SU-DHL-6 (cell line): ENCODE data around the gene EPHB4.

Experiments
- H2AFZ ChIP-seq: fragments of 200-600 bp; sonication (generic); 2 replicates; pipeline ENCODE4 v1.6.1; 2014; ENCODE audit warnings: low read depth, mild to moderate bottlenecking, moderate library complexity, mixed read lengths, antibody characterized with exemption, low read length; ENCODE audit not compliant: severe bottlenecking
- H3F3A ChIP-seq: fragments of 200-600 bp; shearing (Covaris generic); 2 replicates; pipeline ENCODE4 v1.6.0; 2016; ENCODE audit warnings: antibody characterized with exemption, mild to moderate bottlenecking; ENCODE audit not compliant: insufficient read depth
- H3K27ac ChIP-seq: fragments of 200-600 bp; sonication (generic); 2 replicates; pipeline ENCODE4 v1.5.1; 2016; ENCODE audit warnings: low read depth, mild to moderate bottlenecking, low read length, moderate library complexity, mixed read lengths
- H3K27me3 ChIP-seq: fragments of 200-600 bp; sonication (generic), shearing (Covaris generic); 2 replicates; pipeline ENCODE4 v1.6.0; 2014; ENCODE audit warnings: mild to moderate bottlenecking, low read length
- H3K36me3 ChIP-seq: fragments of 200-600 bp; sonication (generic); 2 replicates; pipeline ENCODE4 v1.6.1; 2014; ENCODE audit warnings: mild to moderate bottlenecking, low read length, mixed read lengths
- H3K4me2 ChIP-seq: fragments of 300-600, 200-600 bp; shearing (Covaris generic), sonication (generic); 2 replicates; pipeline ENCODE4 v1.6.0; 2014; ENCODE audit warnings: low read length, low read depth, mild to moderate bottlenecking; ENCODE audit not compliant: poor library complexity, severe bottlenecking
- H3K4me3 ChIP-seq: fragments of 200-600 bp; sonication (generic); 2 replicates; pipeline ENCODE4 v1.5.1; 2014; ENCODE audit warnings: antibody characterized with exemption, low read length, mild to moderate bottlenecking, mixed read lengths; ENCODE audit not compliant: insufficient read depth, poor library complexity, severe bottlenecking
- H3K79me2 ChIP-seq: fragments of 200-600 bp; sonication (generic); 2 replicates; pipeline ENCODE4 v1.6.1; 2014; ENCODE audit warnings: mild to moderate bottlenecking, low read length, moderate library complexity; ENCODE audit not compliant: insufficient read depth
- H3K9ac ChIP-seq: fragments of 200-600 bp; sonication (generic); 2 replicates; pipeline ENCODE4 v1.7.0; 2014; ENCODE audit warnings: mild to moderate bottlenecking, low read length
- H3K9me2 ChIP-seq: fragments of 200-600 bp; sonication (generic); replicated peaks from 2 replicates; pipeline ENCODE4 v1.6.1; 2014; ENCODE audit warnings: low read length; ENCODE audit not compliant: insufficient read depth
- H3K9me3 ChIP-seq: fragments of 200-600 bp; sonication (generic); 2 replicates; pipeline ENCODE4 v1.6.1; 2014; ENCODE audit warnings: low read length, mixed read lengths; ENCODE audit not compliant: insufficient read depth
- H4K20me1 ChIP-seq: fragments of 200-600 bp; sonication (generic); 2 replicates; pipeline ENCODE4 v1.6.1; 2014; ENCODE audit warnings: low read depth, mild to moderate bottlenecking, antibody characterized with exemption, low read length, moderate library complexity, mixed read lengths
- CTCF ChIP-seq: fragments of 200-600 bp; sonication (generic); IDR thresholded peaks from one replicate; pipeline ENCODE4 v1.5.1; 2017; ENCODE audit warnings: antibody characterized with exemption, mild to moderate bottlenecking, low read length, moderate library complexity; ENCODE audit not compliant: insufficient read depth, poor library complexity, severe bottlenecking
- EZH2phosphoT487 ChIP-seq: fragments of 200-600 bp; sonication (generic), shearing (Covaris generic); conservative IDR thresholded peaks from 2 replicates; pipeline ENCODE4 v1.6.1; 2018; ENCODE audit warnings: mild to moderate bottlenecking, antibody characterized with exemption, low read length, moderate library complexity, mixed read lengths

The EPHB4 gene

GRCh38 chr7:100768784-100769183 is 58.5 kb downstream of the EPHB4 start:
- no peaks in the 10 kb centered on the region for H3F3A ChIP-seq
- H2AFZ ChIP-seq = no peak overlapping the region
- H3K27ac ChIP-seq = no peak overlapping the region
- no peaks in the 10 kb centered on the region for H3K36me3 ChIP-seq
- no peak overlapping the region for H3K4me2 ChIP-seq
- H3K4me3 ChIP-seq = no peak overlapping the region
- H4K20me1 ChIP-seq = no peaks in the 10 kb centered on the region
- H3K27me3 ChIP-seq = no peaks in the 10 kb centered on the region
- TF ChIP-seq CTCF (no peak), EZH2phosphoT487 (no peak)
- H3K9me2 ChIP-seq = no peaks in the 10 kb centered on the region
- no peak overlapping the region for H3K9ac ChIP-seq
- H3K9me3 ChIP-seq = no peaks in the 10 kb centered on the region
- H3K79me2 ChIP-seq = no peaks in the 10 kb centered on the region

GRCh38 chr7:100765250-100765649 is 62.1 kb downstream of the EPHB4 start:
- Histone ChIP-seq H3K27me3 (no peaks in the 10 kb centered on the region), H3K27ac (no peak overlapping the region), H2AFZ (no peak overlapping the region), H3K9me3 (no peaks in the 10 kb centered on the region), H3K36me3 (no peaks in the 10 kb centered on the region), H4K20me1 (no peaks in the 10 kb centered on the region), H3K9me2 (no peaks in the 10 kb centered on the region), H3K4me3 (no peak overlapping the region), H3K9ac (no peak overlapping the region), H3F3A (no peaks in the 10 kb centered on the region), H3K4me2 (no peak overlapping the region), H3K79me2 (no peaks in the 10 kb centered on the region)
- TF ChIP-seq EZH2phosphoT487 (no peak), CTCF (no peak)

GRCh38 chr7:100764841-100765240 is 62.5 kb downstream of the EPHB4 start:
- no peak overlapping the region for H2AFZ ChIP-seq

More at GRCh38 chr7:100764841-100765240, 62.5 kb downstream of the EPHB4 start:
- no peak overlapping the region for H3K4me2 ChIP-seq
- H3K9ac ChIP-seq = no peak overlapping the region
- TF ChIP-seq EZH2phosphoT487 = no peak
- TF ChIP-seq CTCF = no peak
- no peaks in the 10 kb centered on the region for H3F3A ChIP-seq
- no peak overlapping the region for H3K27ac ChIP-seq
- no peak overlapping the region for H3K4me3 ChIP-seq
- no peaks in the 10 kb centered on the region for H3K36me3 ChIP-seq
- H3K9me3 ChIP-seq = no peaks in the 10 kb centered on the region
- no peaks in the 10 kb centered on the region for H3K9me2 ChIP-seq
- no peaks in the 10 kb centered on the region for H4K20me1 ChIP-seq
- no peaks in the 10 kb centered on the region for H3K79me2 ChIP-seq
- no peaks in the 10 kb centered on the region for H3K27me3 ChIP-seq
